Suprapubic skin (tissue), 4 donors: ENCODE measurements around the gene ANKRD39.

Experiments
- CTCF ChIP-seq, 2 donors: fragments of 200-600 bp in 1 of 2; fragments of 450-650 bp in 1 of 2; sonication (generic) in 1 of 2; IDR thresholded peaks; one replicate each; pipeline ENCODE4 v1.5.1; 2016 to 2019; ENCODE audit warnings: antibody characterized with exemption in 2 of 2, mild to moderate bottlenecking in 1 of 2, moderate library complexity in 1 of 2
- EP300 ChIP-seq: sonication (generic); formaldehyde crosslinking; IDR thresholded peaks from one replicate; pipeline ENCODE4 v1.6.1; 2017; ENCODE audit warnings: antibody characterized with exemption
- POLR2A ChIP-seq, 2 donors: fragments of 450-650 bp; IDR thresholded peaks; one replicate each; pipeline ENCODE4 v1.6.1; 2017; ENCODE audit warnings: antibody characterized with exemption in 2 of 2, mild to moderate bottlenecking in 2 of 2, moderate library complexity in 2 of 2
- POLR2AphosphoS5 ChIP-seq, 3 donors: sonication (generic); formaldehyde crosslinking; IDR thresholded peaks; one replicate each; pipeline ENCODE4 v1.6.1; 2017; ENCODE audit warnings: antibody characterized with exemption in 3 of 3

GRCh38 chr2:96897491-96898134 lies 39.8 kb upstream of the ANKRD39 start:
- TF ChIP-seq CTCF (IDR thresholded peaks at IDR 0.05) (no peak), POLR2A (IDR thresholded peaks at IDR 0.05) (no peak), EP300 (no peak), POLR2AphosphoS5 (IDR thresholded peaks at IDR 0.05) (no peak)
